ENCODE measurements around the gene PXN.

- TF ChIP-seq, protein P1, sequence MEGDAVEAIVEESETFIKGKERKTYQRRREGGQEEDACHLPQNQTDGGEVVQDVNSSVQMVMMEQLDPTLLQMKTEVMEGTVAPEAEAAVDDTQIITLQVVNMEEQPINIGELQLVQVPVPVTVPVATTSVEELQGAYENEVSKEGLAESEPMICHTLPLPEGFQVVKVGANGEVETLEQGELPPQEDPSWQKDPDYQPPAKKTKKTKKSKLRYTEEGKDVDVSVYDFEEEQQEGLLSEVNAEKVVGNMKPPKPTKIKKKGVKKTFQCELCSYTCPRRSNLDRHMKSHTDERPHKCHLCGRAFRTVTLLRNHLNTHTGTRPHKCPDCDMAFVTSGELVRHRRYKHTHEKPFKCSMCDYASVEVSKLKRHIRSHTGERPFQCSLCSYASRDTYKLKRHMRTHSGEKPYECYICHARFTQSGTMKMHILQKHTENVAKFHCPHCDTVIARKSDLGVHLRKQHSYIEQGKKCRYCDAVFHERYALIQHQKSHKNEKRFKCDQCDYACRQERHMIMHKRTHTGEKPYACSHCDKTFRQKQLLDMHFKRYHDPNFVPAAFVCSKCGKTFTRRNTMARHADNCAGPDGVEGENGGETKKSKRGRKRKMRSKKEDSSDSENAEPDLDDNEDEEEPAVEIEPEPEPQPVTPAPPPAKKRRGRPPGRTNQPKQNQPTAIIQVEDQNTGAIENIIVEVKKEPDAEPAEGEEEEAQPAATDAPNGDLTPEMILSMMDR (IDR thresholded peaks at IDR 0.05) = no peak
- TF ChIP-seq ZFX (IDR thresholded peaks at IDR 0.05; ENCODE audit: borderline replicate concordance) = no peak
These were observed 53.6 kb downstream of the PXN start for GRCh38 chr12:120211904-120212283.
